PC-3 (cell line): ENCODE data around the gene MAP2K1.

Experiments
- CTCF ChIP-seq: fragments of 300-600 bp; sonication (generic); conservative IDR thresholded peaks from 2 replicates; pipeline ENCODE4 v1.5.1; 2017; ENCODE audit warnings: antibody characterized with exemption, low read depth, mild to moderate bottlenecking, low read length
- EZH2 ChIP-seq: fragments of 300-600 bp; sonication (generic); IDR thresholded peaks from one replicate; pipeline ENCODE4 v1.6.1; 2017; ENCODE audit warnings: antibody characterized with exemption, mild to moderate bottlenecking, low read length; ENCODE audit not compliant: unreplicated experiment

GRCh38 chr15:66481107-66481856, 94.6 kb downstream of the MAP2K1 start:
- TF ChIP-seq CTCF = no peak
- TF ChIP-seq EZH2 = no peak
